A549 (cell line): ENCODE results near the gene GMIP. TPM values are rescaled to one million over a fixed set of nuclear protein-coding genes. Genes with fewer than 3 reads are reported as not detected.

Experiments
- ATAC-seq, 2 experiments: fragments of 200-7000 bp in 1 of 2; fragments of >200 bp in 1 of 2; cut with Nextera tagmentation in 1 of 2; cut with Tn5 transposase in 1 of 2; 3 replicates each; pipeline versions ENCODE4 v1.8.0 to v1.9.1; 2018 to 2020; ENCODE audit warnings: mild to moderate bottlenecking in 1 of 2, moderate library complexity in 1 of 2
- CTCF ChIA-PET: fragments of 300-600 bp; sonication (Branson Sonifier 250); formaldehyde crosslinking; extraction: SDS; loops from one replicate; lab custom pipeline; 2021; ENCODE audit warnings: antibody characterized with exemption, inconsistent platforms; lab: Yijun Ruan, JAX
- POLR2A ChIA-PET: fragments of 350-600 bp; formaldehyde crosslinking; extraction: SDS; loops from one replicate; lab custom pipeline; 2021; ENCODE audit warnings: antibody characterized with exemption, inconsistent platforms; lab: Yijun Ruan, JAX
- DNase-seq, 2 experiments: peaks; one replicate each; pipeline versions ENCODE4 v3.0.0 to v3.0.0-alpha.2; 2011 to 2016; ENCODE audit warnings: low read depth in 1 of 2, low spot score in 1 of 2
- FAIRE-seq: peaks from 2 replicates; lab custom pipeline; 2011; peaks lifted over from hg19 to GRCh38; lab: Jason Lieb, UNC
- H3K27ac ChIP-seq, 2 experiments: fragments of >200 bp; sonication (Bioruptor Twin); formaldehyde crosslinking; 3 replicates each; pipeline ENCODE4 v1.5.1; 2016 to 2017
- H3K4me1 ChIP-seq: fragments of >200 bp; sonication (Bioruptor Twin); formaldehyde crosslinking; 3 replicates; pipeline ENCODE4 v1.6.1; 2016
- H3K4me2 ChIP-seq: fragments of >200 bp; sonication (Bioruptor Twin); formaldehyde crosslinking; 3 replicates; pipeline ENCODE4 v1.6.1; 2016
- H3K4me3 ChIP-seq: fragments of >200 bp; sonication (Bioruptor Twin); formaldehyde crosslinking; 3 replicates; pipeline ENCODE4 v1.5.1; 2016
- H3K9me3 ChIP-seq: fragments of >200 bp; sonication (Bioruptor Twin); formaldehyde crosslinking; 3 replicates; pipeline ENCODE4 v1.6.1; 2016
- BHLHE40 ChIP-seq: IDR thresholded peaks from 2 replicates; pipeline ENCODE4 v1.6.1; 2012; ENCODE audit warnings: low read depth, low read length, inconsistent platforms
- CBX2 ChIP-seq: fragments of 200-600 bp; sonication (generic); IDR thresholded peaks from 2 replicates; pipeline ENCODE4 v1.6.1; 2016; ENCODE audit warnings: low read depth, mild to moderate bottlenecking, borderline replicate concordance
- EHF ChIP-seq: fragments of 250-450 bp; sonication (Bioruptor Pico); IDR thresholded peaks from 2 replicates; pipeline ENCODE4 v1.5.0; 2020; ENCODE audit warnings: mild to moderate bottlenecking
- EP300 ChIP-seq, 2 experiments: fragments of >200 bp; sonication (Bioruptor Twin); formaldehyde crosslinking; IDR thresholded peaks; 2 replicates in 1 of 2; 3 replicates in 1 of 2; pipeline ENCODE4 v1.6.1; 2016 to 2017
- FOSB ChIP-seq: fragments of 250-450 bp; sonication (Bioruptor Pico); IDR thresholded peaks from 2 replicates; pipeline ENCODE4 v1.5.0; 2020; ENCODE audit warnings: mild to moderate bottlenecking, moderate library complexity
- FOSL2 ChIP-seq, 2 experiments: fragments of 450-650 bp in 1 of 2; fragments of >200 bp in 1 of 2; sonication (Bioruptor Twin) in 1 of 2; formaldehyde crosslinking; IDR thresholded peaks; 2 replicates each; pipeline versions ENCODE4 v1.5.0 to v1.6.1; 2016 to 2020; ENCODE audit warnings: mild to moderate bottlenecking in 1 of 2, moderate library complexity in 1 of 2
- HEYL ChIP-seq: fragments of 250-450 bp; sonication (Bioruptor Pico); IDR thresholded peaks from 2 replicates; pipeline ENCODE4 v1.8.0; 2021; ENCODE audit warnings: mild to moderate bottlenecking, moderate library complexity
- NR3C1 ChIP-seq: fragments of >200 bp; sonication (Bioruptor Twin); formaldehyde crosslinking; IDR thresholded peaks from 3 replicates; pipeline ENCODE4 v1.6.1; 2017
- TFCP2L1 ChIP-seq: fragments of 250-450 bp; sonication (Bioruptor Pico); IDR thresholded peaks from 2 replicates; pipeline ENCODE4 v1.5.0; 2021; ENCODE audit warnings: mild to moderate bottlenecking
- WGBS: methylation state at CpG from one replicate; pipeline ENCODE4 v1.1.6; 2017; ENCODE audit errors: missing lambda C conversion rate; 5-methylcytosine and 5-hydroxymethylcytosine counted together
- polyA plus RNA-seq, 4 experiments: library from polyadenylated mRNA; depleted of rRNA in 3 of 4; stranded (reverse); fragments of >200 nt; fragmentation: RNase III in 1 of 4; extraction: RNeasy Plus Mini Kit Qiagen cat#74134 plus additional on column Dnase treatment in 1 of 4; gene quantifications; 2 replicates in 3 of 4; 3 replicates in 1 of 4; pipeline ENCODE4 v1.2.3, GENCODE V29; 2011 to 2017
- TF ChIP-seq, protein P1 (sequence below): fragments of >200 bp; sonication (Bioruptor Twin); formaldehyde crosslinking; IDR thresholded peaks from 2 replicates; pipeline ENCODE4 v1.6.1; 2016
- TF ChIP-seq, protein P2 (sequence below): fragments of 250-450 bp; sonication (Bioruptor Pico); IDR thresholded peaks from 2 replicates; pipeline ENCODE4 v1.5.0; 2020; ENCODE audit warnings: low read depth, mild to moderate bottlenecking, moderate library complexity
- TF ChIP-seq, protein P3 (sequence below): fragments of 450-650 bp; IDR thresholded peaks from 2 replicates; pipeline ENCODE4 v1.6.1; 2014; ENCODE audit warnings: antibody characterized with exemption
- TF ChIP-seq, protein P4 (sequence below): fragments of 150-350 bp; IDR thresholded peaks from 2 replicates; pipeline ENCODE4 v1.6.1; 2014; ENCODE audit warnings: low read depth, mild to moderate bottlenecking, low read length
- TF ChIP-seq, protein P5 (sequence below): fragments of >200 bp; sonication (Bioruptor Twin); formaldehyde crosslinking; IDR thresholded peaks from 3 replicates; pipeline ENCODE4 v1.5.1; 2016
- TF ChIP-seq, protein P6 (sequence below): IDR thresholded peaks from 2 replicates; pipeline ENCODE4 v1.6.1; 2012
- TF ChIP-seq, protein P7 (sequence below): fragments of >200 bp; sonication (Bioruptor Twin); formaldehyde crosslinking; IDR thresholded peaks from 3 replicates; pipeline ENCODE4 v1.6.1; 2016

The GMIP gene
- polyA plus RNA-seq, 2 of the 4 experiments (the other 2 are of a cell fraction) = 1.4 to 4.1 TPM

DNA sequence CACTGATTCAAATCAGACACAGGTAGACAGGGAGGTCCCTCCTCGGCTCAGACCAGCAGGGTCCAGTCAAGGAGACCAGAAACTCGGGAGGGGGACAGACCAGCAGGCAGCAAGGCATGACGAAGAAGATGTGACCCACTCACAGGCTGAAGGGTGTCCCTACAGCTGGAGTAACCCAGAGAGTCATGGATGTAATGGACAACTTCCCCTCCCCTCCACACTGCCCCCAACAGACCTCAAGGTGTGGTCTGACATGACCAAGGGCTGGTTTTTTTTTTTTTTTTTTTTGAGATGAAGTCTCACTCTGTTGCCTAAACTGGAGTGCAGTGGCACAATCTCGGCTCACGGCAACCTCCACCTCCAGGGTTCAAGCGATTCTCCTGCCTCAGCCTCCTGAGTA lies 59.1 kb downstream of the GMIP start:
- 75% methylated on average over 6 of the region's 6 CpGs for WGBS

DNA sequence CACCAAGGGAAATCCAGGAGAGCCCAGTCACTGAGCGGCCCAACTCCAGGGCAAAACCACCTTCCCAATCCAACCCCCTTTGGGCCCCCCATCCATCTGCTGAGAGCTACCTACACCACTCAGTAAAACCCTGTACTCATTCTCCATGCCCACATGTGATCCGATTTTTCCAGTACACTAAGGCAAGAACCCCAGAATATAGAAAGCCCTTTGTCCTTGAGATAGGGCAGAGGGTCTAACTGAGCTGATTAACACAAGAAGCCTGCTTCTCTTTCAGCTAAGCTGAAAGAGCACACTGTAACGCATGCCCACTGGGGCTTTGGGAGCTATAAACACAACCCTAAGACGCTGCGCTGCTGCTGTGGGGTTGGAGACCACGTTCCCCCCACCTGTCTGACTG lies 61.0 kb downstream of the GMIP start:
- DNase-seq = no peak
- CTCF ChIA-PET = interaction anchor here (2.6 kb wide), 1 partner anchor 50 kb away, joined by 9 read pairs; no protein-coding TSS in a partner anchor
- POLR2A ChIA-PET = no interaction called here
- H3K9me3 ChIP-seq = no peaks in the 10 kb centered on the region
- no peak overlapping the region for H3K4me2 ChIP-seq
- H3K4me1 ChIP-seq = no peaks in the 10 kb centered on the region
- no peak for ATAC-seq
- H3K27ac ChIP-seq = no peak overlapping the region
- TF ChIP-seq FOSL2 (IDR thresholded peaks at IDR 0.05) = no peak
- no peak for TF ChIP-seq FOSL2 (CRISPR knock-in tag; IDR thresholded peaks at IDR 0.05)
- TF ChIP-seq, protein P1, sequence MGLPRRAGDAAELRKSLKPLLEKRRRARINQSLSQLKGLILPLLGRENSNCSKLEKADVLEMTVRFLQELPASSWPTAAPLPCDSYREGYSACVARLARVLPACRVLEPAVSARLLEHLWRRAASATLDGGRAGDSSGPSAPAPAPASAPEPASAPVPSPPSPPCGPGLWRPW = no peak
- TF ChIP-seq EHF (CRISPR knock-in tag) = no peak
- TF ChIP-seq TFCP2L1 = no peak
- TF ChIP-seq, protein P2, sequence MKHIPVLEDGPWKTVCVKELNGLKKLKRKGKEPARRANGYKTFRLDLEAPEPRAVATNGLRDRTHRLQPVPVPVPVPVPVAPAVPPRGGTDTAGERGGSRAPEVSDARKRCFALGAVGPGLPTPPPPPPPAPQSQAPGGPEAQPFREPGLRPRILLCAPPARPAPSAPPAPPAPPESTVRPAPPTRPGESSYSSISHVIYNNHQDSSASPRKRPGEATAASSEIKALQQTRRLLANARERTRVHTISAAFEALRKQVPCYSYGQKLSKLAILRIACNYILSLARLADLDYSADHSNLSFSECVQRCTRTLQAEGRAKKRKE (CRISPR knock-in tag) = no peak
- no peak for TF ChIP-seq FOSB (CRISPR knock-in tag)
- TF ChIP-seq, protein P3, sequence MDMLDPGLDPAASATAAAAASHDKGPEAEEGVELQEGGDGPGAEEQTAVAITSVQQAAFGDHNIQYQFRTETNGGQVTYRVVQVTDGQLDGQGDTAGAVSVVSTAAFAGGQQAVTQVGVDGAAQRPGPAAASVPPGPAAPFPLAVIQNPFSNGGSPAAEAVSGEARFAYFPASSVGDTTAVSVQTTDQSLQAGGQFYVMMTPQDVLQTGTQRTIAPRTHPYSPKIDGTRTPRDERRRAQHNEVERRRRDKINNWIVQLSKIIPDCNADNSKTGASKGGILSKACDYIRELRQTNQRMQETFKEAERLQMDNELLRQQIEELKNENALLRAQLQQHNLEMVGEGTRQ = no peak
- TF ChIP-seq, protein P4, sequence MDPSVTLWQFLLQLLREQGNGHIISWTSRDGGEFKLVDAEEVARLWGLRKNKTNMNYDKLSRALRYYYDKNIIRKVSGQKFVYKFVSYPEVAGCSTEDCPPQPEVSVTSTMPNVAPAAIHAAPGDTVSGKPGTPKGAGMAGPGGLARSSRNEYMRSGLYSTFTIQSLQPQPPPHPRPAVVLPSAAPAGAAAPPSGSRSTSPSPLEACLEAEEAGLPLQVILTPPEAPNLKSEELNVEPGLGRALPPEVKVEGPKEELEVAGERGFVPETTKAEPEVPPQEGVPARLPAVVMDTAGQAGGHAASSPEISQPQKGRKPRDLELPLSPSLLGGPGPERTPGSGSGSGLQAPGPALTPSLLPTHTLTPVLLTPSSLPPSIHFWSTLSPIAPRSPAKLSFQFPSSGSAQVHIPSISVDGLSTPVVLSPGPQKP = no peak
- TF ChIP-seq, protein P5, sequence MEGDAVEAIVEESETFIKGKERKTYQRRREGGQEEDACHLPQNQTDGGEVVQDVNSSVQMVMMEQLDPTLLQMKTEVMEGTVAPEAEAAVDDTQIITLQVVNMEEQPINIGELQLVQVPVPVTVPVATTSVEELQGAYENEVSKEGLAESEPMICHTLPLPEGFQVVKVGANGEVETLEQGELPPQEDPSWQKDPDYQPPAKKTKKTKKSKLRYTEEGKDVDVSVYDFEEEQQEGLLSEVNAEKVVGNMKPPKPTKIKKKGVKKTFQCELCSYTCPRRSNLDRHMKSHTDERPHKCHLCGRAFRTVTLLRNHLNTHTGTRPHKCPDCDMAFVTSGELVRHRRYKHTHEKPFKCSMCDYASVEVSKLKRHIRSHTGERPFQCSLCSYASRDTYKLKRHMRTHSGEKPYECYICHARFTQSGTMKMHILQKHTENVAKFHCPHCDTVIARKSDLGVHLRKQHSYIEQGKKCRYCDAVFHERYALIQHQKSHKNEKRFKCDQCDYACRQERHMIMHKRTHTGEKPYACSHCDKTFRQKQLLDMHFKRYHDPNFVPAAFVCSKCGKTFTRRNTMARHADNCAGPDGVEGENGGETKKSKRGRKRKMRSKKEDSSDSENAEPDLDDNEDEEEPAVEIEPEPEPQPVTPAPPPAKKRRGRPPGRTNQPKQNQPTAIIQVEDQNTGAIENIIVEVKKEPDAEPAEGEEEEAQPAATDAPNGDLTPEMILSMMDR = no peak
- TF ChIP-seq EP300 (IDR thresholded peaks at IDR 0.05) = no peak
- TF ChIP-seq, protein P6, sequence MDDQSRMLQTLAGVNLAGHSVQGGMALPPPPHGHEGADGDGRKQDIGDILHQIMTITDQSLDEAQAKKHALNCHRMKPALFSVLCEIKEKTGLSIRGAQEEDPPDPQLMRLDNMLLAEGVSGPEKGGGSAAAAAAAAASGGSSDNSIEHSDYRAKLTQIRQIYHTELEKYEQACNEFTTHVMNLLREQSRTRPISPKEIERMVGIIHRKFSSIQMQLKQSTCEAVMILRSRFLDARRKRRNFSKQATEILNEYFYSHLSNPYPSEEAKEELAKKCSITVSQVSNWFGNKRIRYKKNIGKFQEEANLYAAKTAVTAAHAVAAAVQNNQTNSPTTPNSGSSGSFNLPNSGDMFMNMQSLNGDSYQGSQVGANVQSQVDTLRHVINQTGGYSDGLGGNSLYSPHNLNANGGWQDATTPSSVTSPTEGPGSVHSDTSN = no peak
- no peak for TF ChIP-seq CBX2
- TF ChIP-seq HEYL = no peak
- TF ChIP-seq, protein P7, sequence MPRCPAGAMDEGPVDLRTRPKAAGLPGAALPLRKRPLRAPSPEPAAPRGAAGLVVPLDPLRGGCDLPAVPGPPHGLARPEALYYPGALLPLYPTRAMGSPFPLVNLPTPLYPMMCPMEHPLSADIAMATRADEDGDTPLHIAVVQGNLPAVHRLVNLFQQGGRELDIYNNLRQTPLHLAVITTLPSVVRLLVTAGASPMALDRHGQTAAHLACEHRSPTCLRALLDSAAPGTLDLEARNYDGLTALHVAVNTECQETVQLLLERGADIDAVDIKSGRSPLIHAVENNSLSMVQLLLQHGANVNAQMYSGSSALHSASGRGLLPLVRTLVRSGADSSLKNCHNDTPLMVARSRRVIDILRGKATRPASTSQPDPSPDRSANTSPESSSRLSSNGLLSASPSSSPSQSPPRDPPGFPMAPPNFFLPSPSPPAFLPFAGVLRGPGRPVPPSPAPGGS = no peak
- TF ChIP-seq BHLHE40 = no peak
- WGBS = 87% methylated on average over 5 of the region's 6 CpGs
- H3K4me3 ChIP-seq = no peak overlapping the region
- FAIRE-seq = no peak

More for the DNA sequence above, 59.1 kb downstream of the GMIP start:
- H3K4me3 ChIP-seq = no peak overlapping the region
- ChIA-PET CTCF (interaction anchor here (1.0 kb wide), 1 partner anchor 30 kb away, joined by 5 read pairs; no protein-coding TSS in a partner anchor), POLR2A (no interaction called here)
- TF ChIP-seq NR3C1 = no peak
- ATAC-seq (no peak), FAIRE-seq (no peak), DNase-seq (no peak)
- H3K27ac ChIP-seq = no peak overlapping the region
- H3K4me1 ChIP-seq = no peaks in the 10 kb centered on the region
- no peak overlapping the region for H3K4me2 ChIP-seq
- no peaks in the 10 kb centered on the region for H3K9me3 ChIP-seq
